BJ (cell line): ENCODE results near the gene TFF1. TPM values are rescaled to one million over a fixed set of nuclear protein-coding genes. Genes with fewer than 3 reads are reported as not detected.

Experiments used
- CTCF ChIA-PET: fragments of 350-600 bp; formaldehyde crosslinking; extraction: SDS; loops from one replicate; lab custom pipeline; 2021; ENCODE audit warnings: antibody characterized with exemption, inconsistent platforms; lab: Yijun Ruan, JAX
- POLR2A ChIA-PET: fragments of 300-600 bp; sonication (Branson Sonifier 250); formaldehyde crosslinking; extraction: SDS; loops from one replicate; lab custom pipeline; 2021; ENCODE audit warnings: antibody characterized with exemption; lab: Charles Lee
- DNase-seq: peaks from one replicate; pipeline ENCODE4 v3.0.0-alpha.2; 2011; ENCODE audit warnings: low read depth
- H3K27me3 ChIP-seq: 2 replicates; pipeline ENCODE4 v1.6.0; 2011; ENCODE audit warnings: low read length; ENCODE audit not compliant: control insufficient read depth, insufficient read depth
- H3K36me3 ChIP-seq: 2 replicates; pipeline ENCODE4 v1.5.1; 2011; ENCODE audit warnings: low read length; ENCODE audit not compliant: control insufficient read depth, insufficient read depth
- H3K4me3 ChIP-seq: 2 replicates; pipeline ENCODE4 v1.5.1; 2011; ENCODE audit warnings: low read depth, mild to moderate bottlenecking, control low read depth, low read length
- polyA plus RNA-seq: library from polyadenylated mRNA; depleted of rRNA; stranded (reverse); fragments of >200 nt; gene quantifications from 2 replicates; pipeline ENCODE4 v1.2.3, GENCODE V29; 2011
- TF ChIP-seq, protein P1 (sequence below): IDR thresholded peaks from 2 replicates; pipeline ENCODE4 v1.5.1; 2011; ENCODE audit warnings: low read depth, mild to moderate bottlenecking, control low read depth, inconsistent platforms, low read length, moderate library complexity; ENCODE audit not compliant: insufficient read depth

TFF1 gene
- polyA plus RNA-seq, 1 experiment, result not detected

DNA sequence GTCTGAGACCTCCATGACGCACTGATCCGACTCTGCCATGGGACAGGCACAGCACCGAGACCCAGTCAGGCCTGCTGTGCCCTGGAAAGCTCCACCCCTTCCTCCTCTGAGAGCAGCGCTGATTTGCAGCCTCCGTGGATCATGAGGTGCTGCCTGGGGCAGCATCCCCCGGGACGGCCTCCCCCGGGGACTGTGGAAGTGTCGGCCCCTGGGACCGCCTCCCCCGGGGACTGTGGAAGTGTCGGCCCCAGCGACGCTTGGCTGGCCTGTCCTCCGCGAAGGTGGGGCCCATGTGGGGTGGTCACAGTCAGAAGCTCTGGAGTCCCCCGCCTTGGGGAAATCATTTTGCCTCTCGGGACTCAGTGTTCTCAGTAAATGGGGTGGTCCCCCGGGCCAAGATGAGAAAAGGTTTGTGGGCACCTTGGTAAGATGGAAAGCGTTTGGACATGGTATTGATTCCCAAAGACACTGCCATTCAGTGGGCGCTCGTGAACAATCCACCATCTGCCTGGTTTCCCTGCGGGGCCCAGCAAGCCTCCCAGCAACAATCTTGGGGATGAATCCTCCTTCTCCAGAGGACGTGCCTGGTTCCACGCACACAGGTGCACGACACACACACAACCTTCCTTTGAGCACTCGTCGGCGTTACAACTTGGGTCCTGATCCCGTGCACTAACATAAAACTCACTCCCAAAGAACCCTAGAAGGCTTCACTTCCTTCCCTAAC lies 18.6 kb downstream of the TFF1 start:
- no peak for DNase-seq
- H3K27me3 ChIP-seq, result no peaks in the 10 kb centered on the region
- H3K4me3 ChIP-seq, result no peak overlapping the region
- CTCF ChIA-PET, result interaction anchor here (1.0 kb wide), 1 partner anchor 9 kb away, joined by 3 read pairs; no protein-coding TSS in a partner anchor
- POLR2A ChIA-PET, result no interaction called here
- TF ChIP-seq, protein P1, sequence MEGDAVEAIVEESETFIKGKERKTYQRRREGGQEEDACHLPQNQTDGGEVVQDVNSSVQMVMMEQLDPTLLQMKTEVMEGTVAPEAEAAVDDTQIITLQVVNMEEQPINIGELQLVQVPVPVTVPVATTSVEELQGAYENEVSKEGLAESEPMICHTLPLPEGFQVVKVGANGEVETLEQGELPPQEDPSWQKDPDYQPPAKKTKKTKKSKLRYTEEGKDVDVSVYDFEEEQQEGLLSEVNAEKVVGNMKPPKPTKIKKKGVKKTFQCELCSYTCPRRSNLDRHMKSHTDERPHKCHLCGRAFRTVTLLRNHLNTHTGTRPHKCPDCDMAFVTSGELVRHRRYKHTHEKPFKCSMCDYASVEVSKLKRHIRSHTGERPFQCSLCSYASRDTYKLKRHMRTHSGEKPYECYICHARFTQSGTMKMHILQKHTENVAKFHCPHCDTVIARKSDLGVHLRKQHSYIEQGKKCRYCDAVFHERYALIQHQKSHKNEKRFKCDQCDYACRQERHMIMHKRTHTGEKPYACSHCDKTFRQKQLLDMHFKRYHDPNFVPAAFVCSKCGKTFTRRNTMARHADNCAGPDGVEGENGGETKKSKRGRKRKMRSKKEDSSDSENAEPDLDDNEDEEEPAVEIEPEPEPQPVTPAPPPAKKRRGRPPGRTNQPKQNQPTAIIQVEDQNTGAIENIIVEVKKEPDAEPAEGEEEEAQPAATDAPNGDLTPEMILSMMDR, result no peak
- no peaks in the 10 kb centered on the region for H3K36me3 ChIP-seq

DNA sequence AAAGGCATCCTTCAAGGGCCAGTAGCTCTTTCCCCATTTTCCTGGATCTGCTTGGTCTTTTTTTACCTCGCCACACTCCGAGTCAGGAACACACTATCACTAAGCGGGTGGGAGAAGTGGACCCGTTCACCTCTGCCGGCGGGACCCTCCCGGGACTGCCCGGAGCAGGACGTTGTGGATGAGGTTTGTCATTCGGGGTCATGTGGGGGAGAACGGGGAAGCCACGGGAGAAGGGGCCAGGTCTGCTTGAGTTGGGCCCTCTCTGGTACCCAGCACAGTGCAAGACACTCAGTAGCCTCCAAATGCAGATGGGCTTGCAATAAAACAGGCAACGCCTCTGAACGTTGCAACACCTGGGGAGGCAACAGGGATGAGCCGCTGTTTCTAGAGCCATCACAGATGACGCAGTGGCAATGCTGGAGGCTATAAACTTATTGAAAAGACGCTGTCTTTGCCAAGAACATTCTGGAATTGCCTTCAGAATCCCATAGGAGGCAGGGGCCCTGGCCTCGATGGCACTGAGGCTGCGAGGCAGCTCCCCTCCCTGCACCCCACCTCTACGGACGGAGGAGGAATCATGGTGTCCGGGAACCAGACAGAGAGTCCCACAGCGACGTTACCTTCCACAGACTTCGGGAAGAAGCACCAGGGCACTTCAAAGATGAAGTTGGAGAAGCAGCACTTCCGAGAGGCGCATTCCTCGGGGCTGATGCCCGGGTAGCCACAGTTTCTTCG lies 19.3 kb downstream of the TFF1 start:
- no peaks in the 10 kb centered on the region for H3K27me3 ChIP-seq
- H3K36me3 ChIP-seq, result no peaks in the 10 kb centered on the region
- DNase-seq, result no peak
- H3K4me3 ChIP-seq, result no peak overlapping the region
- ChIA-PET CTCF (interaction anchor here (1.0 kb wide), 1 partner anchor 9 kb away, joined by 3 read pairs; no protein-coding TSS in a partner anchor), POLR2A (no interaction called here)
- TF ChIP-seq, protein P1, result no peak

DNA sequence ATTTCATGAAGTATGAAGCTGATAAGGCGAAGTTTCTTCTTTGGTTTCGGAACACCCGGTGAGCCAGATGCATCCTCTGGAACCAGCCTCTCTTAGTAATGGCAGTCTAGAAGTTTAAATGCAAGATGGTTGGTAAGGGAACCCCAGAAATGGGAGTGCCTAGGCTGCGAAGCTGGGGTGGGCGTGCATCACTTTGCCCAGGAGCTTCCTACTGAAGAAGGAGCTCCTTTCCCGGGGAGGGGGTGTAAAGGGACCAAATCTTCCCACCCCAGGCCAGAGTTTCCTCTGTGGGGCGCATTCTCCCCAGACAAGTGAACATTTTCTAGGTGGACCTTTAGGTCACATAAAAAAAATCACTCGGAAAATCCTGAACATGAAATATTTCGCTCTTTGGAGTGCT lies 19.9 kb downstream of the TFF1 start:
- no peaks in the 10 kb centered on the region for H3K27me3 ChIP-seq
- DNase-seq, result no peak
- ChIA-PET CTCF (interaction anchor here (1.0 kb wide), 1 partner anchor 8 kb away, joined by 3 read pairs; no protein-coding TSS in a partner anchor), POLR2A (no interaction called here)
- no peak overlapping the region for H3K4me3 ChIP-seq
- H3K36me3 ChIP-seq, result no peaks in the 10 kb centered on the region
- TF ChIP-seq, protein P1, result no peak

DNA sequence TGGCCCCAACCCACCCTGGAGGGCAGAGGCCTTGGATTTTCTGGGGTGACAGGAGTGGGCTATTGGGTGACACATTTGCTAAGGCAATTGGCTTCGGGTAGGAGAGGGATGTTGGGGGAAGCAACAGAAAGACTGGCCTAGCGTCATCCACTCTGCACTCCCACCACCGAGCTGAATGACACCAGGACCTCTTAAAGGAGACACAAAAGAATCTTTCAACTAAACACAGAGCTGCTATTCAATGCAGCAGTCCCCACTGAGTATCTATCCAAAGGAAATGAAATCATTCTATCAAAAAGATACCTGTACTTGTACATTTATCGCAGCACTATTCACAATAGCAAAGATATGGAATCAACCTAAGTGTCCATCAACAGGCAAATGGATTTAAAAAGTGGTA lies 21.7 kb downstream of the TFF1 start:
- no peaks in the 10 kb centered on the region for H3K27me3 ChIP-seq
- CTCF ChIA-PET, result no interaction called here
- TF ChIP-seq, protein P1, result no peak
- no peak overlapping the region for H3K4me3 ChIP-seq
- DNase-seq, result no peak
- POLR2A ChIA-PET, result no interaction called here
- no peaks in the 10 kb centered on the region for H3K36me3 ChIP-seq

DNA sequence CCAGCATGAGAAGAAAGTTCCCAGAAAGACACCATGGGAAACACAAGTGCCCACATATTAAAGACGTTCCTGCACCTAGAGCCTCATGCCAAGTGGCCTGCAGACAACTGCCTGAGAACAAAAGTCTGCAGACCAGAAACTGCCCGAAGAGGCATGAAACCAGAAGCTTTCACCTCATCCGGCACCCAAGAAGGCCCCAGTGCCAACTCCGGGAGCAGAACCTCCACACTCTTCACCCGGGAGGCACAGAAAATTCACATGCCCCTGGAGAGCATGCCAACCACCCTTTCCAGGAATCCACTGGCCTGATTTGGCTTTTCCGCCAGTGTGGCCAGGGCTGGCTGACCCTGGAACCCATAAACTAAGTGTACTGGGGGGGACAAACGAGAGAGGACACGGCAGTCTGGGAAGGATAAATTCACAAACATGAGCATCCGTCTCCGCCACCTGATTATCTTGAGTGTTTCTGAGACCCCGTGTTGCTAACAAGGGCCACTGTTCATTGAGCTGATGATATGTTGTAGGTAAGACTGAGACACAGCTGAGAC lies 22.3 kb downstream of the TFF1 start:
- Histone ChIP-seq H3K27me3 (no peaks in the 10 kb centered on the region), H3K4me3 (no peak overlapping the region), H3K36me3 (no peaks in the 10 kb centered on the region)
- TF ChIP-seq, protein P1, result no peak
- CTCF ChIA-PET, result no interaction called here
- DNase-seq, result no peak
- POLR2A ChIA-PET, result no interaction called here
